Retinal pigment epithelial cell (primary cell): ENCODE measurements around the gene KDELR1.

Experiments
- DNase-seq: peaks from one replicate; pipeline ENCODE4 v3.0.0-alpha.2; 2010; ENCODE audit warnings: low read depth
- H3K4me3 ChIP-seq: 2 replicates; pipeline ENCODE4 v1.5.1; 2011; ENCODE audit warnings: mild to moderate bottlenecking, low read length, control low read depth, moderate library complexity
- TF ChIP-seq, protein P1 (sequence below): conservative IDR thresholded peaks from 2 replicates; pipeline ENCODE4 v1.5.1; 2011; ENCODE audit warnings: low read depth, low read length, control low read depth, inconsistent platforms

KDELR1 gene

GRCh38 chr19:48398102-48398374, 6.7 kb upstream of the KDELR1 start:
- TF ChIP-seq, protein P1, sequence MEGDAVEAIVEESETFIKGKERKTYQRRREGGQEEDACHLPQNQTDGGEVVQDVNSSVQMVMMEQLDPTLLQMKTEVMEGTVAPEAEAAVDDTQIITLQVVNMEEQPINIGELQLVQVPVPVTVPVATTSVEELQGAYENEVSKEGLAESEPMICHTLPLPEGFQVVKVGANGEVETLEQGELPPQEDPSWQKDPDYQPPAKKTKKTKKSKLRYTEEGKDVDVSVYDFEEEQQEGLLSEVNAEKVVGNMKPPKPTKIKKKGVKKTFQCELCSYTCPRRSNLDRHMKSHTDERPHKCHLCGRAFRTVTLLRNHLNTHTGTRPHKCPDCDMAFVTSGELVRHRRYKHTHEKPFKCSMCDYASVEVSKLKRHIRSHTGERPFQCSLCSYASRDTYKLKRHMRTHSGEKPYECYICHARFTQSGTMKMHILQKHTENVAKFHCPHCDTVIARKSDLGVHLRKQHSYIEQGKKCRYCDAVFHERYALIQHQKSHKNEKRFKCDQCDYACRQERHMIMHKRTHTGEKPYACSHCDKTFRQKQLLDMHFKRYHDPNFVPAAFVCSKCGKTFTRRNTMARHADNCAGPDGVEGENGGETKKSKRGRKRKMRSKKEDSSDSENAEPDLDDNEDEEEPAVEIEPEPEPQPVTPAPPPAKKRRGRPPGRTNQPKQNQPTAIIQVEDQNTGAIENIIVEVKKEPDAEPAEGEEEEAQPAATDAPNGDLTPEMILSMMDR: no peak
- peak overlapping the region; percentile 41 for H3K4me3 ChIP-seq
- DNase-seq: no peak

DNA sequence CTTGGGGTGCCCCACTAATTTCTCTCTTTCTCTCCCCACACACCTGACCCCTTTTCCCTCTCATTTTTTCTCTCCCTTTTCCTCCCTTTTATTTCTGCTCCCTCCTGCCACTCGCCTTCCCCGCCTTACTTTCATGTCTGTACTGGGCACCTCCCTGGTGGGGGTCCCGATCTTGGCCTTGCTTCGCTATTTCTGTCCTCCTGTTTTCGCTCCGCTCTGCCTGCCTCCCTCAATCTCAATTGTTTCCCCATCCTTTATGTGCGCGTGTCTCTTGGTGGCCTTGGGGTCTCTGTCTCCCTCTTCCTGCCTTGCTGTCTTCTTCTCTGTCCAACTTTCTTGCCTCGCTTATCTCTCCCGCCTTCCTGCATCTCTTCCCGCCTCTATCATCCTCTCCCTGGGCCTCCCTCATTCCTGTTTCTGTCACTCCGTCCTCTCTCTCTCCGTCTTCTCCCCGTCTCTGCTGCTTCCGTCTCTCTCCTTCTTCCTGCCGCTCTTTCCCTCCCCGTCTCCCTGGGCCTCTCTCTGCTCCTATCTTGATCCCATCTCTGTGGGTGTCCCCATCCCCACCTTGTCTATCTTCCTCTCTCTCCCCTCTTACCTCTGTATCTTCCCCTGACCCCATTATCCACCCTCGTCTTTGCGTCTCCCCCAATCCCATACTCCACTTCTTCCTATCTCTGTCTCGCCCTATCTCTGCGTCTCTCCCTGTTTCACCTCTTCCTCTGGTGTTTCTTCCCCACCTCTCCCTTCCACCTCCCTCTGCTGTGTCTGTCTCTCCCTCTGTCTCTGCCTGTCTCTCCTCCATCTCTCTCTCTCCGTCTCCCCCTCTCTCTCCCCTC, 6.1 kb upstream of the KDELR1 start:
- DNase-seq: no peak
- TF ChIP-seq, protein P1: no peak

DNA sequence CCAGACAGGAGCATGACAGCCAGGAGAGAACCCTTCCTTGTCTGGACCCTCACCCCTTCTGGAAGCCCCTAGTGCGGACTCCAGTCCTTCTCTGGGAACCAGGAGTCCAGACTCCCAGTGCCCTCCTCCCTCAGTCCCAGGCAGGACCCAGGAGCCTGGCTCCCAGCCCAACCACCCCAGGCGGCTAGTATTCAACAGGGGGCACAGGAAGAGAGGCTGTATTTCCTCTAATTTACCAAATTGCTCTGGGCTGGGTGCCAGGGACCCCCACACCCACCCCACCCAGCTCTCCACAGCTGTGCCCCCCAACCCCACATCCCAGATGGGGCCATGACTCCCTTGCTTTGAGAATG, 5.4 kb upstream of the KDELR1 start:
- TF ChIP-seq, protein P1: no peak

More for the DNA sequence above, 6.1 kb upstream of the KDELR1 start:
- peak overlapping the region; percentile 41 for H3K4me3 ChIP-seq

GRCh38 chr19:48396016-48396823, 4.9 kb upstream of the KDELR1 start:
- TF ChIP-seq, protein P1: no peak
- no peak for DNase-seq
- no peak overlapping the region for H3K4me3 ChIP-seq

More for the DNA sequence above, 5.4 kb upstream of the KDELR1 start:
- no peak overlapping the region for H3K4me3 ChIP-seq
- no peak for DNase-seq

DNA sequence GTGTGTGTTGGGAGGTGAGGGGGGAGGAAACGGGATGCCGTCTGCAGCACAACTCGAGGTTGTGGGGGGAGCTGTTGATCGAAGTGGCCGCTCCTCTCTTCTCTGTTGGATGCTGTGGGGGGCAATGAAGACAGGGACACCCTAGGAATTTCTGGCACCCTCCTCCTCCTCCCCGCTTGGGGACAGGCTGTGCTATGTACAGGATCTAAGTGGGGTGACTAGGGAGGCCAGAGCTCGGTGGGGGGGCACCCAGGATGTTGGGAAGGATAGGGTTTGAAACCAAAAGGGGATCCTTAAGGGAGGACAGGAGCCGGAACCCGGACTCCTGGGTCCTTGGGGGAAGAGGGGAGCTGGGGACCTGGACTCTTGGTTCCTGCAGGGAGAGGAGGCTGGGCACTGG, 4.1 kb upstream of the KDELR1 start:
- H3K4me3 ChIP-seq: no peak overlapping the region
- TF ChIP-seq, protein P1: no peak
- DNase-seq: no peak

DNA sequence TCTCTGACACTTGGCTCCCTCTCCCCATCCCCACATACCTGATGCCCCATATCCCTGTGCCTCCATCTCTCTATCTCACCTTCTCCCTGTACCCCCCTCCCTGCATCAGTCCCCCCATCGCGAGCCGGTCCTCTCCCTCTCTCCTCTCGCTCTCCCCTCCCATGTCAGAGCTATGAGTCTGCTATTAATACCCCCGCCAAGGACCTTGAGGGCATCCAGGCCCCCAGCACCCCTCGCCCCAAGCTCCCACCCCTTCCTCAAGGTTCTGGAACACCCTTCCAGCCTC, 3.8 kb upstream of the KDELR1 start:
- H3K4me3 ChIP-seq: no peak overlapping the region
- TF ChIP-seq, protein P1: no peak
- DNase-seq: no peak
